Measurements from ENCODE around the gene RAB7B. TPM values are rescaled to one million over a fixed set of nuclear protein-coding genes. Genes with fewer than 3 reads are reported as not detected.

RAB7B gene
- total RNA-seq, 4 donors from 2014 or later: 21.6 to 55.5 (median 26.8) TPM

DNA sequence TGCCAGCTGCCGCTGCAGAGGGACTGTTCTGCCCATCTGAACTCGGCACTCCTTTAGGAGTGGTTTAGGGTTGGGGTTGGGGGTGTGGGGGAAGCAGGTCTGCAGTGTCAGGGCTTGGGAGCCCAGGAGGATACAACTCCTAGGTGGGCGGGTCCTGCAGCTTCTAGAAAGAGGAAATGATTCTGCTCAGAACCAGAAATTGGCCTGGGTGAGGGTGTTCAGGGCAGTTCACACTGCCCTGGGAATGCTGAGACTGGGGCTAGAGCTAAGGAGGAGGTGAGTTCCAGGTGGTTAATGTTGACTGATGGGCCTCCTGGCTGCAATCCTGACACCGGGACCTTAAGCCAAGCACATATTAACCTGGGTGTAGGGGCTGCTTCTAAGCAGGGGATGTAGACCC lies 55.2 kb downstream of the RAB7B start:
- H3K4me3 ChIP-seq: no peak overlapping the region
- H3K36me3 ChIP-seq: no peaks in the 10 kb centered on the region
- DNase-seq (ENCODE audit: low spot score in 2 of 2): no peak
- peaks cover 53% of the 10 kb centered on the region for H3K27me3 ChIP-seq
- peaks cover 56% of the 10 kb centered on the region for H3K4me1 ChIP-seq
- H3K9me3 ChIP-seq: no peaks in the 10 kb centered on the region
- no peak overlapping the region for H3K27ac ChIP-seq
- WGBS: 87% methylated on average over 3 of the region's 4 CpGs
- no peak for TF ChIP-seq POLR2A (IDR thresholded peaks at IDR 0.05)
- TF ChIP-seq POLR2AphosphoS5 (IDR thresholded peaks at IDR 0.05): no peak
- TF ChIP-seq EP300 (IDR thresholded peaks at IDR 0.05): no peak
- TF ChIP-seq, protein P1, sequence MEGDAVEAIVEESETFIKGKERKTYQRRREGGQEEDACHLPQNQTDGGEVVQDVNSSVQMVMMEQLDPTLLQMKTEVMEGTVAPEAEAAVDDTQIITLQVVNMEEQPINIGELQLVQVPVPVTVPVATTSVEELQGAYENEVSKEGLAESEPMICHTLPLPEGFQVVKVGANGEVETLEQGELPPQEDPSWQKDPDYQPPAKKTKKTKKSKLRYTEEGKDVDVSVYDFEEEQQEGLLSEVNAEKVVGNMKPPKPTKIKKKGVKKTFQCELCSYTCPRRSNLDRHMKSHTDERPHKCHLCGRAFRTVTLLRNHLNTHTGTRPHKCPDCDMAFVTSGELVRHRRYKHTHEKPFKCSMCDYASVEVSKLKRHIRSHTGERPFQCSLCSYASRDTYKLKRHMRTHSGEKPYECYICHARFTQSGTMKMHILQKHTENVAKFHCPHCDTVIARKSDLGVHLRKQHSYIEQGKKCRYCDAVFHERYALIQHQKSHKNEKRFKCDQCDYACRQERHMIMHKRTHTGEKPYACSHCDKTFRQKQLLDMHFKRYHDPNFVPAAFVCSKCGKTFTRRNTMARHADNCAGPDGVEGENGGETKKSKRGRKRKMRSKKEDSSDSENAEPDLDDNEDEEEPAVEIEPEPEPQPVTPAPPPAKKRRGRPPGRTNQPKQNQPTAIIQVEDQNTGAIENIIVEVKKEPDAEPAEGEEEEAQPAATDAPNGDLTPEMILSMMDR (IDR thresholded peaks at IDR 0.05): no peak

DNA sequence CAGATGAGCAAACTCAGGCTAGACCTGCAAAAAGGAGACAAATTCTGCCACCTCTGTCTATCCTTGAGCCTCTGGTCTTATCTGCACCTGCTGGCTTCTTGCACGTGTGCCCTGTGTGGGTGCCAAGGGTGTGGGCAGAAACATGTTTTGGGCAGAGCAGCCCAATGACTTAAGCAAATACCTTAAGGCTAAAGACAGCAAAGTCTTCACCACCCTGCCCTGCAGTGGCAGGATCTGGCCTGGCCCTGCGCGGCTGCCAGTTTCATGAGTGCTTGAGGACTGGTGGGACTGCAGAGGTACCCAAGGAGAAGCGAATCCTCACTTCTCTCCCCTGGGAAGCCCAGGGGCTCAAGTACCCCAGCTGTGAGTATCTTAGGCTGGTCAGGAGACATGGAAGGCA lies 56.2 kb downstream of the RAB7B start:
- H3K36me3 ChIP-seq: no peaks in the 10 kb centered on the region
- H3K27me3 ChIP-seq: peaks cover 58% of the 10 kb centered on the region
- peaks cover 55% of the 10 kb centered on the region for H3K4me1 ChIP-seq
- H3K27ac ChIP-seq: no peak overlapping the region
- WGBS: 73% methylated on average over 4 of the region's 4 CpGs
- DNase-seq (ENCODE audit: low spot score in 2 of 2): no peak
- no peaks in the 10 kb centered on the region for H3K9me3 ChIP-seq
- TF ChIP-seq, protein P1 (IDR thresholded peaks at IDR 0.05): no peak
- TF ChIP-seq EP300 (IDR thresholded peaks at IDR 0.05) (no peak), POLR2A (IDR thresholded peaks at IDR 0.05) (no peak), POLR2AphosphoS5 (IDR thresholded peaks at IDR 0.05) (no peak)
- no peak overlapping the region for H3K4me3 ChIP-seq

DNA sequence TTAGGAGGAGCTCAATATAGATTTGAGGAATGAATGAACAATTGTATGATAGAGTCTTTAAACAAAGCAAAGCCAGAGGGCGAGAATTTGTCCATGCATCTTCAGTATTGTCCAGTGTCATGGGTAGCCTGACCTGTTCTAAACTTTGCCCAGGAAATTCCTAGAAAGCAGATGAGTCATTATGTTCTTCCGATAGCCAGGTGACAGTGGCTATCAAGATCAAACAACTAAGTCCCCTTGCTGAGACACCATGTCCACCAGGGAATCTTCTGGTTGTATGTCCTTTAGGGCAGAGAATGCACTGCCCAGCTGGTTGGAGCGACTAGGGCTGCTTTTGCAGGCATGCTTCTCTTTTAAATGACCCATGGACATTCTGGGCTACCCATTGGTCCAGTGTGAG lies 58.1 kb downstream of the RAB7B start:
- Histone ChIP-seq H3K9me3 (no peaks in the 10 kb centered on the region), H3K4me1 (peaks cover 36% of the 10 kb centered on the region), H3K4me3 (no peak overlapping the region), H3K27ac (no peak overlapping the region), H3K27me3 (peaks cover 71% of the 10 kb centered on the region), H3K36me3 (no peaks in the 10 kb centered on the region)
- TF ChIP-seq POLR2A (IDR thresholded peaks at IDR 0.05) (no peak), EP300 (IDR thresholded peaks at IDR 0.05) (no peak), POLR2AphosphoS5 (IDR thresholded peaks at IDR 0.05) (no peak)
- TF ChIP-seq, protein P1 (IDR thresholded peaks at IDR 0.05): no peak
- no peak for DNase-seq (ENCODE audit: low spot score in 2 of 2)
- WGBS: 89% methylated on average over 2 of the region's 3 CpGs

DNA sequence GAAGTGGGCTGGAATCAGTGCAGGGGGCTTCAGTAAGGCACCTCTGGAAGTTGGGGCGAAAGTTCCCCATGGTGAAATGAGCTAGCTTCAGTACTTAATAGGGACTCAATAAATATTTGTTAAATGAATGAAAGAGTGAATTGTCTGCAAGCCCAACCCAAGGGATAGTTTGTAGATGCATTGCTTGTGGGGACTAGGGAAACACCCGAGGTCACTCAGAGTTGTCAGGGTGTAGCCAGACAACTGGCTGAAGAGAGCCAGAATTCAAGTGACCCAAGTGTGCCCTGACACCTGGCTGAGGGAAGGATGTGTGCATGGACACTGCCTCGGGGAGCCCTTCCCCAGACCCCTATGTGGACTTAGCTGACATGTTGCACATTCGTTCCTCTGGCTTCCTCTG lies 58.7 kb downstream of the RAB7B start:
- Histone ChIP-seq H3K4me3 (no peak overlapping the region), H3K27ac (no peak overlapping the region), H3K4me1 (peaks cover 30% of the 10 kb centered on the region), H3K9me3 (no peaks in the 10 kb centered on the region), H3K36me3 (no peaks in the 10 kb centered on the region), H3K27me3 (peaks cover 77% of the 10 kb centered on the region)
- TF ChIP-seq EP300 (IDR thresholded peaks at IDR 0.05): no peak
- TF ChIP-seq POLR2AphosphoS5 (IDR thresholded peaks at IDR 0.05): no peak
- TF ChIP-seq POLR2A (IDR thresholded peaks at IDR 0.05): no peak
- TF ChIP-seq, protein P1 (IDR thresholded peaks at IDR 0.05): no peak
- WGBS: 82% methylated on average over 4 of the region's 4 CpGs
- no peak for DNase-seq (ENCODE audit: low spot score in 2 of 2)

DNA sequence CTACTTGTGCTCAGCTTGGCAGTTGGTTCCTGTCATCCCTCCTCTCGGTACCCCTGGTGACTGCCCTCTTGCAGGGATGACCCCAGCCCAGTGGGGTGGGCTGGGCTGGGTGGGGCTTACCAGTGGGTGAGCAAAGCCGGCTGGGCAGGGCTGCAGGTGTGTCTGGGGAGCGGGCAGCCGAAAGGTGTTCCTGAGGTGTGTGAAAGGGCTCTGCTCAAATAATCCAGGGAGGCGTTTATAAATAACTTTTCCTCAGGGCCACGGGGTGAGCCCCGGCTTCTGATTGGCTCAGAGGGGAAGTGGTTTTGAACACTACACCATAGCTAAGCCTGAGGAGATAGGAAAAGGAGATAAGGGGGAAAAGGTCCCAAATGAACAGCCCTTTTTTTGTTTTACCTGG lies 60.0 kb downstream of the RAB7B start, which contains the start of gene SLC26A9:
TSS of gene SLC26A9 (minus strand) at position 212 of the 400 bp plus-strand sequence. CDS start 7,636 bp downstream, outside the sequence.
- Histone ChIP-seq H3K9me3 (no peaks in the 10 kb centered on the region), H3K27ac (no peak within 1 kb of the TSS), H3K27me3 (peaks cover 90% of the 10 kb centered on the region), H3K36me3 (no peaks in the 10 kb centered on the region), H3K4me3 (no peak within 1 kb of the TSS), H3K4me1 (peaks cover 20% of the 10 kb centered on the region)
- TF ChIP-seq, protein P1 (IDR thresholded peaks at IDR 0.05): no peak
- no peak for TF ChIP-seq POLR2AphosphoS5 (IDR thresholded peaks at IDR 0.05)
- TF ChIP-seq EP300 (IDR thresholded peaks at IDR 0.05): no peak
- TF ChIP-seq POLR2A (IDR thresholded peaks at IDR 0.05): no peak
- DNase-seq (ENCODE audit: low spot score in 2 of 2): no peak
- 50% methylated on average over 6 of the region's 7 CpGs for WGBS

Measured in suprapubic skin (tissue), 4 donors.